ENCODE data around the gene PAPPA. TPM values are rescaled to one million over a fixed set of nuclear protein-coding genes. Genes with fewer than 3 reads are reported as not detected.

PAPPA gene
- total and polyA plus RNA-seq, 2 of the 8 experiments (the other 6 are each of a cell fraction or from before 2014, with no cell fraction given): 0.18 to 0.63 TPM

- 81% methylated on average over 1 of the region's 1 CpG; no CpG with 5 or more reads in 1 of the 2 experiments for WGBS, 2 experiments (ENCODE audit: extremely low coverage in 1 of 2, insufficient coverage in 1 of 2, insufficient read length in 1 of 2, insufficient replicate concordance in 2 of 2, low coverage in 1 of 2, low lambda C conversion rate in 2 of 2, missing lambda C conversion rate in 1 of 2)
- no peak for FAIRE-seq
- CTCF ChIA-PET (ENCODE audit: partially characterized antibody): no interaction called here
- TF ChIP-seq KDM4A (IDR thresholded peaks at IDR 0.05; ENCODE audit: low read depth, low read length, severe bottlenecking) (no peak), EP300 (IDR thresholded peaks at IDR 0.05; ENCODE audit: borderline replicate concordance in 1 of 2, low read depth in 2 of 2, low read length in 2 of 2) (no peak), ATF2 (IDR thresholded peaks at IDR 0.05; ENCODE audit: low read length) (no peak), EGR1 (IDR thresholded peaks at IDR 0.05; ENCODE audit: borderline replicate concordance, low read depth, low read length) (no peak), ATF3 (IDR thresholded peaks at IDR 0.05; ENCODE audit: insufficient read depth, low read depth, low read length) (no peak), BCL11A (IDR thresholded peaks at IDR 0.05; ENCODE audit: low read depth in 2 of 2, low read length in 2 of 2) (no peak), NANOG (IDR thresholded peaks at IDR 0.05; ENCODE audit: insufficient read depth, low read depth, low read length, poor library complexity, severe bottlenecking) (no peak)
Observed at GRCh38 chr9:116175614-116176013, 22.0 kb downstream of the PAPPA start.

More at GRCh38 chr9:116175614-116176013, 22.0 kb downstream of the PAPPA start:
- Histone ChIP-seq H3K27ac (ENCODE audit: low read depth, low read length) (no peak overlapping the region), H4K5ac (ENCODE audit: insufficient read length, low read depth, low read length) (no peak overlapping the region), H2BK12ac (ENCODE audit: low read depth, low read length) (no peak overlapping the region), H2AK5ac (ENCODE audit: low read depth, low read length) (no peak overlapping the region), H3K79me2 (ENCODE audit: control insufficient read depth in 1 of 2, insufficient read depth in 2 of 2, low read length in 2 of 2) (no peaks in the 10 kb centered on the region), H3K79me1 (ENCODE audit: low read depth, low read length) (no peaks in the 10 kb centered on the region), H3K36me3 (ENCODE audit: control insufficient read depth in 2 of 4, insufficient read depth in 4 of 4, low read length in 3 of 4) (no peaks in the 10 kb centered on the region), H3K4me3 (ENCODE audit: extremely low read depth in 1 of 4, insufficient read depth in 2 of 4, low read depth in 3 of 4, low read length in 4 of 4) (no peak overlapping the region), H3K56ac (replicated peaks; ENCODE audit: insufficient read length, low read depth, low read length) (no peak overlapping the region), H3K18ac (ENCODE audit: extremely low read depth, low read length) (no peak overlapping the region), H3K14ac (ENCODE audit: insufficient read length) (no peak overlapping the region), H2BK5ac (ENCODE audit: low read depth, low read length) (no peak overlapping the region), H2BK20ac (ENCODE audit: low read length) (no peak overlapping the region), H2AFZ (ENCODE audit: low read length) (no peak overlapping the region), H3K23me2 (ENCODE audit: low read depth, low read length) (no peaks in the 10 kb centered on the region; the same call in 1 of the 2 replicates), H4K8ac (ENCODE audit: extremely low read depth, insufficient read depth, low read length) (no peak overlapping the region), H3K4me2 (ENCODE audit: insufficient read depth in 1 of 2, low read depth in 2 of 2, low read length in 2 of 2) (no peak overlapping the region), H3K9ac (replicated peaks in 1 of 4; ENCODE audit: extremely low read depth in 1 of 4, low read depth in 3 of 4, low read length in 3 of 4) (no peak overlapping the region), H2BK15ac (ENCODE audit: low read length) (0 out of 2 replicates have a peak overlapping the region, but pooled peaks have one; percentile 6), H3K9me3 (ENCODE audit: insufficient read depth in 2 of 2, low read depth in 1 of 2, low read length in 1 of 2) (no peaks in the 10 kb centered on the region), H3K27me3 (replicated peaks in 1 of 4; ENCODE audit: control insufficient read depth in 3 of 4, extremely low read depth in 1 of 4, insufficient read depth in 3 of 4, low read length in 3 of 4) (no peaks in the 10 kb centered on the region), H3K4me1 (replicated peaks in 1 of 4; ENCODE audit: control insufficient read depth in 3 of 4, insufficient read depth in 4 of 4, low read length in 3 of 4) (no peaks in the 10 kb centered on the region), H3K23ac (ENCODE audit: insufficient read length) (no peak overlapping the region), H2BK120ac (replicated peaks; ENCODE audit: low read depth, low read length) (no peak overlapping the region), H4K20me1 (replicated peaks in 1 of 2; ENCODE audit: control insufficient read depth in 1 of 2, insufficient read depth in 2 of 2, low read length in 2 of 2) (no peaks in the 10 kb centered on the region), H3K4ac (replicated peaks; ENCODE audit: insufficient read length, low read depth, low read length) (no peak overlapping the region), H4K91ac (replicated peaks; ENCODE audit: insufficient read length, low read length) (no peak overlapping the region)
- POLR2A ChIA-PET (ENCODE audit: partially characterized antibody): no interaction called here
- no peak for DNase-seq (ENCODE audit: low read depth in 1 of 2, low spot score in 2 of 2)

Measured in H1 (cell line).